ENCODE results near the gene HMGA1. TPM values are rescaled to one million over a fixed set of nuclear protein-coding genes. Genes with fewer than 3 reads are reported as not detected.
A peak's percentile ranks its signal among the peaks of the same experiment; 100 is the strongest.

HMGA1 gene
- total and polyA plus RNA-seq, 10 of the 15 experiments (the other 5 are each of a cell fraction or from before 2014, with no cell fraction given) = 13.4 to 885 (median 508) TPM

DNA sequence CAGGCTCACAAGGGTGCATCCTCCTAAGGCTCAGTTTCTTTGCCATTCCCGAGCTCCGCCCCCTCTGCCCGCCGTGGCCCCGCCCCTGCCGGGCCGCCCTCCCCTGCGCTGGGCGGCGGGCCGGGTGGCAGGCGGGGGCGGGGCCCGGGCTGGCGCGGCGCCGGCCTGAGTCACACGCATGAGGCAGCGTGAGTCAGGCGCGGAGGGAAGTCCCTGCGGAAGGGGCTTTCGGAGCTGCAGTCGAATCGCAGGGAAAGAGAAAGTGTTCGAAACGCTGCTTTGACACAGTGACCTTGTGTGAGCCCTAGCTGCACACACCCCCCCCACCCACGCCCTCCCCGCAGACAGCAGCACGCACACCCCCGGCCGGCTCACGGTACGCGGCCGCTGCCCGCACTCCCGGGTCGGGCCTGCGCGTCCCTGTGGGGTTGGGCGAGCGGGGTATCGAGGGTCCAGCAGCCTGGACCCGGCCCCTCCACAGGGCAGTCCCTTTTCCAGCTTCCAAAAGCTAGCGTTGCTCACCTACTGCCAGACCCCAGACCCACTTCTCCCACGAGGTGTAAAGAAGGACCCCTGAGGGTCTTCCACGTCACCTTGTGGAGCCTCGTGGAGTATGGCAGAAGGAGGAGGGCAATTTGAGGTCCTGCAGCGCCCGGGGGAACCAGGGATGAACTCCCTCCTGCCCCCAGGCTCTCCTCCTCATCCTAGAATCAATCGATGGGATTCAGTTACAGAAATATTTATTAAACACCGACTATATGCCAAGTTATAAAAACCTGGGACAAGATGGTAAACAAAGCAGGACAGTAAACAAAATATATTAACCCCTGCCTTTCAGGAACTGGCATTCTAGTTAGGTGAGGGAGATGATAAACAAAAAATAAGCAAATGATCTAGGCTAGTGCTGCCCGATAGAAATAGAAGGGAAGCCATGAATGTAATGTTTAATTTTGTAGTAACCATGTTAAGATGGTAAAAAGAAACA is 12.4 kb upstream of the HMGA1 start (continued):
- TF ChIP-seq ZBED1 (IDR thresholded peaks at IDR 0.05; ENCODE audit: borderline replicate concordance) = 0 out of 2 replicates have a peak, but pooled peaks have one; percentile 40
- 0 out of 4 replicates have a peak, but pooled peaks of 1 of the 2 experiments have one; percentile 20 for TF ChIP-seq SRF (IDR thresholded peaks at IDR 0.05; ENCODE audit: low read depth in 2 of 2, low read length in 2 of 2)
- TF ChIP-seq HDAC2 (IDR thresholded peaks at IDR 0.05) = no peak
- peak; percentile 83 for TF ChIP-seq GATAD2B (conservative IDR thresholded peaks at IDR 0.05; ENCODE audit: low read depth)
- no peak for TF ChIP-seq IRF4 (IDR thresholded peaks at IDR 0.05; ENCODE audit: low read depth, low read length)
- peak; percentile 83 for TF ChIP-seq IKZF1 (conservative IDR thresholded peaks at IDR 0.05)
- TF ChIP-seq TBL1XR1 (IDR thresholded peaks at IDR 0.05; ENCODE audit: low read depth, low read length) = peak; percentile 78
- TF ChIP-seq, protein P1, sequence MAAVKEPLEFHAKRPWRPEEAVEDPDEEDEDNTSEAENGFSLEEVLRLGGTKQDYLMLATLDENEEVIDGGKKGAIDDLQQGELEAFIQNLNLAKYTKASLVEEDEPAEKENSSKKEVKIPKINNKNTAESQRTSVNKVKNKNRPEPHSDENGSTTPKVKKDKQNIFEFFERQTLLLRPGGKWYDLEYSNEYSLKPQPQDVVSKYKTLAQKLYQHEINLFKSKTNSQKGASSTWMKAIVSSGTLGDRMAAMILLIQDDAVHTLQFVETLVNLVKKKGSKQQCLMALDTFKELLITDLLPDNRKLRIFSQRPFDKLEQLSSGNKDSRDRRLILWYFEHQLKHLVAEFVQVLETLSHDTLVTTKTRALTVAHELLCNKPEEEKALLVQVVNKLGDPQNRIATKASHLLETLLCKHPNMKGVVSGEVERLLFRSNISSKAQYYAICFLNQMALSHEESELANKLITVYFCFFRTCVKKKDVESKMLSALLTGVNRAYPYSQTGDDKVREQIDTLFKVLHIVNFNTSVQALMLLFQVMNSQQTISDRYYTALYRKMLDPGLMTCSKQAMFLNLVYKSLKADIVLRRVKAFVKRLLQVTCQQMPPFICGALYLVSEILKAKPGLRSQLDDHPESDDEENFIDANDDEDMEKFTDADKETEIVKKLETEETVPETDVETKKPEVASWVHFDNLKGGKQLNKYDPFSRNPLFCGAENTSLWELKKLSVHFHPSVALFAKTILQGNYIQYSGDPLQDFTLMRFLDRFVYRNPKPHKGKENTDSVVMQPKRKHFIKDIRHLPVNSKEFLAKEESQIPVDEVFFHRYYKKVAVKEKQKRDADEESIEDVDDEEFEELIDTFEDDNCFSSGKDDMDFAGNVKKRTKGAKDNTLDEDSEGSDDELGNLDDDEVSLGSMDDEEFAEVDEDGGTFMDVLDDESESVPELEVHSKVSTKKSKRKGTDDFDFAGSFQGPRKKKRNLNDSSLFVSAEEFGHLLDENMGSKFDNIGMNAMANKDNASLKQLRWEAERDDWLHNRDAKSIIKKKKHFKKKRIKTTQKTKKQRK (IDR thresholded peaks at IDR 0.05; ENCODE audit: low read depth, low read length) = no peak
- TF ChIP-seq, protein P2, sequence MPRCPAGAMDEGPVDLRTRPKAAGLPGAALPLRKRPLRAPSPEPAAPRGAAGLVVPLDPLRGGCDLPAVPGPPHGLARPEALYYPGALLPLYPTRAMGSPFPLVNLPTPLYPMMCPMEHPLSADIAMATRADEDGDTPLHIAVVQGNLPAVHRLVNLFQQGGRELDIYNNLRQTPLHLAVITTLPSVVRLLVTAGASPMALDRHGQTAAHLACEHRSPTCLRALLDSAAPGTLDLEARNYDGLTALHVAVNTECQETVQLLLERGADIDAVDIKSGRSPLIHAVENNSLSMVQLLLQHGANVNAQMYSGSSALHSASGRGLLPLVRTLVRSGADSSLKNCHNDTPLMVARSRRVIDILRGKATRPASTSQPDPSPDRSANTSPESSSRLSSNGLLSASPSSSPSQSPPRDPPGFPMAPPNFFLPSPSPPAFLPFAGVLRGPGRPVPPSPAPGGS (IDR thresholded peaks at IDR 0.05; ENCODE audit: borderline replicate concordance, insufficient read depth, low read depth, low read length, poor library complexity, severe bottlenecking) = peak; percentile 62
- no peak for TF ChIP-seq JUNB (IDR thresholded peaks at IDR 0.05)
- no peak for TF ChIP-seq STAT1 (conservative IDR thresholded peaks at IDR 0.05)
- TF ChIP-seq SMAD5 (IDR thresholded peaks at IDR 0.05; ENCODE audit: low read depth) = peak; percentile 47; the same call in 1 of the 2 replicates
- peak; percentile 53; the same call in 1 of the 2 replicates for TF ChIP-seq TCF12 (IDR thresholded peaks at IDR 0.05; ENCODE audit: low read depth, low read length)
- TF ChIP-seq CREM (IDR thresholded peaks at IDR 0.05; ENCODE audit: low read depth) = peak; percentile 62
- TF ChIP-seq, protein P3, sequence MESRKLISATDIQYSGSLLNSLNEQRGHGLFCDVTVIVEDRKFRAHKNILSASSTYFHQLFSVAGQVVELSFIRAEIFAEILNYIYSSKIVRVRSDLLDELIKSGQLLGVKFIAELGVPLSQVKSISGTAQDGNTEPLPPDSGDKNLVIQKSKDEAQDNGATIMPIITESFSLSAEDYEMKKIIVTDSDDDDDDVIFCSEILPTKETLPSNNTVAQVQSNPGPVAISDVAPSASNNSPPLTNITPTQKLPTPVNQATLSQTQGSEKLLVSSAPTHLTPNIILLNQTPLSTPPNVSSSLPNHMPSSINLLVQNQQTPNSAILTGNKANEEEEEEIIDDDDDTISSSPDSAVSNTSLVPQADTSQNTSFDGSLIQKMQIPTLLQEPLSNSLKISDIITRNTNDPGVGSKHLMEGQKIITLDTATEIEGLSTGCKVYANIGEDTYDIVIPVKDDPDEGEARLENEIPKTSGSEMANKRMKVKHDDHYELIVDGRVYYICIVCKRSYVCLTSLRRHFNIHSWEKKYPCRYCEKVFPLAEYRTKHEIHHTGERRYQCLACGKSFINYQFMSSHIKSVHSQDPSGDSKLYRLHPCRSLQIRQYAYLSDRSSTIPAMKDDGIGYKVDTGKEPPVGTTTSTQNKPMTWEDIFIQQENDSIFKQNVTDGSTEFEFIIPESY (IDR thresholded peaks at IDR 0.05) = no peak
- peak; percentile 70 for TF ChIP-seq SP1 (IDR thresholded peaks at IDR 0.05; ENCODE audit: low read depth, low read length)
- TF ChIP-seq, protein P4, sequence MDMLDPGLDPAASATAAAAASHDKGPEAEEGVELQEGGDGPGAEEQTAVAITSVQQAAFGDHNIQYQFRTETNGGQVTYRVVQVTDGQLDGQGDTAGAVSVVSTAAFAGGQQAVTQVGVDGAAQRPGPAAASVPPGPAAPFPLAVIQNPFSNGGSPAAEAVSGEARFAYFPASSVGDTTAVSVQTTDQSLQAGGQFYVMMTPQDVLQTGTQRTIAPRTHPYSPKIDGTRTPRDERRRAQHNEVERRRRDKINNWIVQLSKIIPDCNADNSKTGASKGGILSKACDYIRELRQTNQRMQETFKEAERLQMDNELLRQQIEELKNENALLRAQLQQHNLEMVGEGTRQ (IDR thresholded peaks at IDR 0.05; ENCODE audit: borderline replicate concordance, low read depth, low read length) = no peak
- TF ChIP-seq RELA (IDR thresholded peaks at IDR 0.05; ENCODE audit: borderline replicate concordance, partially characterized antibody) = peak; percentile 80
- TF ChIP-seq ATF7 (IDR thresholded peaks at IDR 0.05; ENCODE audit: low read depth) = peak; percentile 59; the same call in 1 of the 2 replicates
- TF ChIP-seq RUNX3 (IDR thresholded peaks at IDR 0.05; ENCODE audit: low read length) = peak; percentile 64
- TF ChIP-seq BACH1 (IDR thresholded peaks at IDR 0.05; ENCODE audit: borderline replicate concordance) = peak; percentile 91; the same call in 1 of the 2 replicates
- TF ChIP-seq SIX5 (IDR thresholded peaks at IDR 0.05; ENCODE audit: low read depth, low read length, severe bottlenecking) = no peak
- TF ChIP-seq IKZF2 (IDR thresholded peaks at IDR 0.05) = peak in 1 of 2 experiments; percentile 34; a peak in 1 of 4 replicates

Measured in GM12878 (cell line).